HepG2 (cell line): ENCODE data around the gene EPS8L3. TPM values are rescaled to one million over a fixed set of nuclear protein-coding genes. Genes with fewer than 3 reads are reported as not detected.

Experiments
- ELF1 ChIP-seq: sonication (generic); formaldehyde crosslinking; IDR thresholded peaks from 2 replicates; pipeline ENCODE4 v1.4.0; 2020; ENCODE audit warnings: missing genetic modification reagents
- FOXP1 ChIP-seq, 2 experiments: fragments of 450-650 bp in 1 of 2; IDR thresholded peaks; 2 replicates each; pipeline ENCODE4 v1.6.1; 2017 to 2018; ENCODE audit warnings: antibody characterized with exemption in 1 of 2
- GMEB1 ChIP-seq: sonication (generic); formaldehyde crosslinking; IDR thresholded peaks from 2 replicates; pipeline ENCODE4 v1.5.1; 2020; ENCODE audit warnings: missing genetic modification reagents, mild to moderate bottlenecking, borderline replicate concordance
- HMGXB4 ChIP-seq, 2 experiments: sonication (generic) in 1 of 2; formaldehyde crosslinking in 1 of 2; IDR thresholded peaks; 2 replicates each; pipeline versions ENCODE4 v1.4.0 to v1.6.1; 2018 to 2020; ENCODE audit warnings: missing genetic modification reagents in 2 of 2, borderline replicate concordance in 1 of 2, low read depth in 1 of 2, mild to moderate bottlenecking in 1 of 2, missing biosample characterization in 1 of 2
- MYC ChIP-seq: sonication (generic); formaldehyde crosslinking; IDR thresholded peaks from 2 replicates; pipeline ENCODE4 v1.9.0; 2021; ENCODE audit warnings: missing genetic modification reagents, borderline replicate concordance
- POGK ChIP-seq: sonication (generic); formaldehyde crosslinking; conservative IDR thresholded peaks from 2 replicates; pipeline ENCODE4 v1.8.0; 2022; ENCODE audit warnings: mild to moderate bottlenecking, moderate library complexity, missing genetic modification reagents
- POLR2AphosphoS5 ChIP-seq: IDR thresholded peaks from 2 replicates; pipeline ENCODE4 v1.6.1; 2012; ENCODE audit warnings: low read depth, low read length
- RARA ChIP-seq: IDR thresholded peaks from 2 replicates; pipeline ENCODE4 v1.6.1; 2016; ENCODE audit warnings: missing genetic modification reagents, missing compliant biosample characterization
- RFX1 ChIP-seq: fragments of 450-650 bp; IDR thresholded peaks from 2 replicates; pipeline ENCODE4 v1.6.1; 2017
- STAG1 ChIP-seq: sonication (generic); formaldehyde crosslinking; IDR thresholded peaks from 2 replicates; pipeline ENCODE4 v1.4.0; 2020; ENCODE audit warnings: missing genetic modification reagents
- THAP11 ChIP-seq: IDR thresholded peaks from 2 replicates; pipeline ENCODE4 v1.6.1; 2016; ENCODE audit warnings: missing biosample characterization, missing genetic modification reagents
- ZBTB2 ChIP-seq: sonication (generic); formaldehyde crosslinking; IDR thresholded peaks from 2 replicates; pipeline ENCODE4 v1.8.0; 2022; ENCODE audit warnings: low read depth, missing genetic modification reagents
- ZFY ChIP-seq: sonication (generic); formaldehyde crosslinking; IDR thresholded peaks from 2 replicates; pipeline ENCODE4 v1.4.0; 2020; ENCODE audit warnings: missing genetic modification reagents
- ZNF264 ChIP-seq: sonication (generic); formaldehyde crosslinking; IDR thresholded peaks from 2 replicates; pipeline ENCODE4 v1.4.0; 2020; ENCODE audit warnings: missing genetic modification reagents
- ZNF331 ChIP-seq: sonication (generic); formaldehyde crosslinking; IDR thresholded peaks from 2 replicates; pipeline ENCODE4 v1.4.0; 2020; ENCODE audit warnings: missing genetic modification reagents
- ZNF543 ChIP-seq: sonication (generic); formaldehyde crosslinking; IDR thresholded peaks from 2 replicates; pipeline ENCODE4 v1.4.0; 2020; ENCODE audit warnings: mild to moderate bottlenecking, missing genetic modification reagents
- ZNF574 ChIP-seq: sonication (generic); formaldehyde crosslinking; IDR thresholded peaks from 2 replicates; pipeline ENCODE4 v1.4.0; 2020; ENCODE audit warnings: missing genetic modification reagents
- ZNF83 ChIP-seq: sonication (generic); formaldehyde crosslinking; IDR thresholded peaks from 2 replicates; pipeline ENCODE4 v1.4.0; 2020; ENCODE audit warnings: missing genetic modification reagents, mild to moderate bottlenecking, borderline replicate concordance
- polyA plus RNA-seq, 8 experiments: library from polyadenylated mRNA; depleted of rRNA in 3 of 8; stranded (reverse) in 7 of 8; unstranded in 1 of 8; fragments of >200 nt; fragmentation: Illumina TruSeq in 4 of 8; extraction: Trizol in 4 of 8; gene quantifications; 2 replicates each; pipeline versions ENCODE4 v1.2.1 to v1.2.3, GENCODE V29; 2011 to 2016; ENCODE audit warnings: low read depth in 4 of 8, missing spikeins in 1 of 8, mixed read lengths in 1 of 8; ENCODE audit not compliant: insufficient read depth in 1 of 8
- total RNA-seq, 5 experiments: library from RNA; depleted of rRNA; stranded (reverse); fragments of >200 nt; fragmentation: Illumina TruSeq; extraction: Trizol; gene quantifications; 2 replicates each; pipeline ENCODE4 v1.2.3, GENCODE V29; 2016; ENCODE audit warnings: low read depth in 1 of 5

The EPS8L3 gene
- total and polyA plus RNA-seq, 2 of the 13 experiments (the other 11 are each of a cell fraction or from before 2014, with no cell fraction given) = 18.2 to 106 TPM

GRCh38 chr1:109790735-109791494 lies 27.2 kb upstream of the EPS8L3 start (continued):
- TF ChIP-seq ZBTB2 (CRISPR knock-in tag) = no peak
- peak; percentile 70 for TF ChIP-seq ZNF574
- TF ChIP-seq ZFY (CRISPR knock-in tag) = peak; percentile 84
- TF ChIP-seq FOXP1 (IDR thresholded peaks at IDR 0.05) = no peak
- TF ChIP-seq FOXP1 (CRISPR knock-in tag; IDR thresholded peaks at IDR 0.05) = peak; percentile 18; the same call in 1 of the 2 replicates
- TF ChIP-seq ZNF264 (CRISPR knock-in tag) = peak; percentile 66; the same call in 1 of the 2 replicates
- TF ChIP-seq HMGXB4 (CRISPR knock-in tag; IDR thresholded peaks at IDR 0.05; ENCODE audit: borderline replicate concordance in 1 of 2, low read depth in 1 of 2) = peak; percentile 80 to 84
- TF ChIP-seq THAP11 = 0 out of 2 replicates have a peak, but pooled peaks have one; percentile 29
- peak; percentile 55; the same call in 1 of the 2 replicates for TF ChIP-seq ELF1 (CRISPR knock-in tag)
- no peak for TF ChIP-seq POLR2AphosphoS5
- TF ChIP-seq POGK = 0 out of 2 replicates have a peak, but pooled peaks have one; percentile 33
- TF ChIP-seq RFX1 = peak; percentile 20; the same call in 1 of the 2 replicates
- peak; percentile 47 for TF ChIP-seq RARA (CRISPR knock-in tag)
- TF ChIP-seq STAG1 (CRISPR knock-in tag) = peak; percentile 55
- TF ChIP-seq MYC (CRISPR knock-in tag) = peak; percentile 37; the same call in 1 of the 2 replicates
- peak; percentile 27; the same call in 1 of the 2 replicates for TF ChIP-seq GMEB1 (CRISPR knock-in tag)
- TF ChIP-seq ZNF331 (CRISPR knock-in tag) = peak; percentile 23; the same call in 1 of the 2 replicates
- TF ChIP-seq ZNF543 (CRISPR knock-in tag) = 0 out of 2 replicates have a peak, but pooled peaks have one; percentile 60
- 0 out of 2 replicates have a peak, but pooled peaks have one; percentile 34 for TF ChIP-seq ZNF83 (CRISPR knock-in tag)
